HG03439 (cell line): ENCODE results near the gene TOR1AIP2.

ENCODE experiments used
- ATAC-seq: cut with Tn5 transposase; IDR thresholded peaks from one replicate; pipeline ENCODE4 v1.9.1; 2021; ENCODE audit warnings: mild to moderate bottlenecking, moderate library complexity; ENCODE audit not compliant: unreplicated experiment

TOR1AIP2 gene

GRCh38 chr1:179877586-179878265, at the start of gene TOR1AIP2:
TOR1AIP2 (minus strand) TSS chr1:179877803; CDS start chr1:179852665, 25,138 bp downstream.
- ATAC-seq: peak; percentile 60

- ATAC-seq: no peak
These were observed 49.2 kb upstream of the TOR1AIP2 start for GRCh38 chr1:179926850-179927205.

GRCh38 chr1:179925922-179926849, 48.6 kb upstream of the TOR1AIP2 start:
- no peak for ATAC-seq

- no peak for ATAC-seq
These were observed 47.7 kb upstream of the TOR1AIP2 start for GRCh38 chr1:179925302-179925701.

- ATAC-seq: no peak
These were observed 46.7 kb upstream of the TOR1AIP2 start for GRCh38 chr1:179924268-179924667.

- no peak for ATAC-seq
These were observed 45.4 kb upstream of the TOR1AIP2 start for GRCh38 chr1:179923029-179923428.

- no peak for ATAC-seq
These were observed 44.6 kb upstream of the TOR1AIP2 start for GRCh38 chr1:179921981-179922872.

GRCh38 chr1:179921472-179921871, 43.9 kb upstream of the TOR1AIP2 start:
- ATAC-seq: no peak

- no peak for ATAC-seq
These were observed 40.2 kb upstream of the TOR1AIP2 start for GRCh38 chr1:179917601-179918429.

GRCh38 chr1:179911812-179912211, 34.2 kb upstream of the TOR1AIP2 start:
- no peak for ATAC-seq

- no peak for ATAC-seq
These were observed 33.3 kb upstream of the TOR1AIP2 start for GRCh38 chr1:179910934-179911333.

- no peak for ATAC-seq
These were observed 12.0 kb upstream of the TOR1AIP2 start for GRCh38 chr1:179889589-179889988.

GRCh38 chr1:179888071-179888470, 10.5 kb upstream of the TOR1AIP2 start:
- no peak for ATAC-seq

- ATAC-seq: no peak
These were observed 6.1 kb upstream of the TOR1AIP2 start for GRCh38 chr1:179883745-179884138.

GRCh38 chr1:179883040-179883744, 5.6 kb upstream of the TOR1AIP2 start:
- no peak for ATAC-seq

GRCh38 chr1:179882253-179883039, 4.8 kb upstream of the TOR1AIP2 start, which contains the start of gene TOR1AIP1:
TOR1AIP1 (plus strand) TSS chr1:179882285; CDS start chr1:179882503, 218 bp downstream.
- ATAC-seq: peak; percentile 81

GRCh38 chr1:179881642-179882252, 4.1 kb upstream of the TOR1AIP2 start:
- peak; percentile 2 for ATAC-seq

- no peak for ATAC-seq
These were observed 2.2 kb upstream of the TOR1AIP2 start for GRCh38 chr1:179879797-179880196.
